NCI-H1436 treated with DMSO at 0.1 percent for 48 hours (cell line): Measurements from ENCODE around the gene LRRC8B.
"Not testable (repeated sequence)": the region's sequence is repeated elsewhere in the genome, so short reads cannot be mapped to it uniquely, and the experiment has no call there.

Source experiments
- DNase-seq: peaks from one replicate; lab custom pipeline; 2025; lab: John Stamatoyannopoulos, UW

LRRC8B gene

DNA sequence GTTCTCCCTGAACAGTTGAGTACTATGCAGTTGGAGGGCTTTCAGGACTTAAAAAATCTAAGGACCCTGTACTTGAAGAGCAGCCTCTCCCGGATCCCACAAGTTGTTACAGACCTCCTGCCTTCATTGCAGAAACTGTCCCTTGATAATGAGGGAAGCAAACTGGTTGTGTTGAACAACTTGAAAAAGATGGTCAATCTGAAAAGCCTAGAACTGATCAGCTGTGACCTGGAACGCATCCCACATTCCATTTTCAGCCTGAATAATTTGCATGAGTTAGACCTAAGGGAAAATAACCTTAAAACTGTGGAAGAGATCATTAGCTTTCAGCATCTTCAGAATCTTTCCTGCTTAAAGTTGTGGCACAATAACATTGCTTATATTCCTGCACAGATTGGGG lies 59.6 kb downstream of the LRRC8B start:
- DNase-seq: no peak

- no peak for DNase-seq
These were observed 60.2 kb downstream of the LRRC8B start for GRCh38 chr1:89584781-89585180.

GRCh38 chr1:89587729-89588161 lies 63.1 kb downstream of the LRRC8B start:
- DNase-seq: no peak

DNA sequence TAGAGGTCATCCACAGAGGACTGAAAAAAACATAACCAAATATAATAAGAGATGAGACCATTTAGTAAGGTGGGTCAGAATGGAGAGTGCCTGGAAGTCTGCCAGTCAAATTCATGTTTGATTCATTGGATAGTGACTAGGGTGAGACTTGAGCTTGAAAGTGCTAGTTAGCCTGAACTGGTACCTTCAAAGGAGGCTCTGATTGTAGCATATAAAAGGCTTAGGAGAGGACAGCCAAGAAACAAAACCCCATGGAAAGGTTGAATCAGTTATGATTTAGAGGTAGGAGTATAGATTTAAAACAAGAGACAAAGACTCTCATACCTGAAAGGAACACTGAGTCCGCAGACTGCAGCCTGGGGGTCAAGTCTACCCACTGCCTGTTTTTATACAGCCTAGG lies 63.9 kb downstream of the LRRC8B start:
- no peak for DNase-seq

GRCh38 chr1:89589515-89589914 lies 64.9 kb downstream of the LRRC8B start:
- no peak for DNase-seq

DNA sequence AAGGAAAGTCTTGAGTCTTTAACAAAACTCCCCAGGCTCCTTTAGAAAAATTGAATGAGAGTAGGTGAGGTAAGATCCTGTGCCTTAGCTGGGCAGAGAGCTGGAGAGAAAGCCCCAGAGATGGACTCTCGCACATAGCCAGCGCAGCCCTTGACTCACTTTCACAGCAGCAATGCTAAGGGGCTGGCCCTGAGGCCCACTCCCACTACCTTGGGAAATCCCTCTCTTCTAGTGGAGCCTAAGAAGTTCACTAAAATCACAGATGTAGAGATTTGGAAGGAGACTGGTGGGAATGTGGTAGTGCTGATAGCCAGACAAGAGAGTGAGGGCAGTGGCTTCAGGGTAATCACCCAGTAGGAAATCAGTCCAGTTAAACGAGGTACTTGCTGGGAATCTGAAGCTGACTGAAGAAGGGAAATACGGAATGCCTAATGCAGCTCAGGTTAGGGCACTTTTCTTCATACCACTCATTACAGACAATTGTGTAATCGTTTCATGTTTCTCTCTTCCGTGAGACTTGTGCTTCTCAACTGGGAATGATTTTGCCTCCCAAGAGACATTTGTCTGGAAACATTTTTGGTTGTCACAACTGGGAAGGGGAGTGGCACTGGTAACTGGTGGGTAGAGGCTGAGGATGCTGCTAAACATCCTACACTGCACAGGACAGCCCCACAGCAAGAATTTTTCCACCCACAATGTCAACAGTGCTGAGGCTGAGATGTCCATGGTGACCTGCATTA lies 65.9 kb downstream of the LRRC8B start:
- DNase-seq: no peak

DNA sequence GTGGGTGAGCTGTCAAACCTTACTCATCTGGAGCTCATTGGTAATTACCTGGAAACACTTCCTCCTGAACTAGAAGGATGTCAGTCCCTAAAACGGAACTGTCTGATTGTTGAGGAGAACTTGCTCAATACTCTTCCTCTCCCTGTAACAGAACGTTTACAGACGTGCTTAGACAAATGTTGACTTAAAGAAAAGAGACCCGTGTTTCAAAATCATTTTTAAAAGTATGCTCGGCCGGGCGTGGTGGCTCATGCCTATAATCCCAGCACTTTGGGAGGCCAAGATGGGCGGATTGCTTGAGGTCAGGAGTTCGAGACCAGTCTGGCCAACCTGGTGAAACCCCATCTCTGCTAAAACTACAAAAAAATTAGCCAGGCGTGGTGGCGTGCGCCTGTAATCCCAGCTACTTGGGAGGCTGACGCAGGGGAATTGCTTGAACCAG lies 68.3 kb downstream of the LRRC8B start:
- not testable (repeated sequence) for DNase-seq

- DNase-seq: no peak
These were observed 69.6 kb downstream of the LRRC8B start for GRCh38 chr1:89594096-89594740.

GRCh38 chr1:89596698-89597097 lies 72.1 kb downstream of the LRRC8B start:
- DNase-seq: no peak

- DNase-seq: peak; percentile 6
These were observed 74.1 kb downstream of the LRRC8B start for GRCh38 chr1:89598450-89599331.

DNA sequence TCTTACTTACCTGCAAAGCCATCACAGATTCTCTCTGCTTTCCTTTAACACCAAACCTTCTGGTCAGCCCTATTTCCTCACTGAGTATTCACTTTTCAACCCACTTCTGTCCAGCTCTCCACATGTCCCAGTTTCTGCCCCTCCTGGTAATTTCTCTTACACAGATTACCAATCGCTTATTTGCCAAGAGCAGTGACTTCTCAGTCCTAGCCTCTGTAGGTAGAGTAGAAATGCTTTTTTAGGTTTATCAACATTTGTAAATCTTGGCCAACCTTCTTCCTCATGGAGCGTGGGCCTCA lies 74.7 kb downstream of the LRRC8B start:
- DNase-seq: no peak

DNA sequence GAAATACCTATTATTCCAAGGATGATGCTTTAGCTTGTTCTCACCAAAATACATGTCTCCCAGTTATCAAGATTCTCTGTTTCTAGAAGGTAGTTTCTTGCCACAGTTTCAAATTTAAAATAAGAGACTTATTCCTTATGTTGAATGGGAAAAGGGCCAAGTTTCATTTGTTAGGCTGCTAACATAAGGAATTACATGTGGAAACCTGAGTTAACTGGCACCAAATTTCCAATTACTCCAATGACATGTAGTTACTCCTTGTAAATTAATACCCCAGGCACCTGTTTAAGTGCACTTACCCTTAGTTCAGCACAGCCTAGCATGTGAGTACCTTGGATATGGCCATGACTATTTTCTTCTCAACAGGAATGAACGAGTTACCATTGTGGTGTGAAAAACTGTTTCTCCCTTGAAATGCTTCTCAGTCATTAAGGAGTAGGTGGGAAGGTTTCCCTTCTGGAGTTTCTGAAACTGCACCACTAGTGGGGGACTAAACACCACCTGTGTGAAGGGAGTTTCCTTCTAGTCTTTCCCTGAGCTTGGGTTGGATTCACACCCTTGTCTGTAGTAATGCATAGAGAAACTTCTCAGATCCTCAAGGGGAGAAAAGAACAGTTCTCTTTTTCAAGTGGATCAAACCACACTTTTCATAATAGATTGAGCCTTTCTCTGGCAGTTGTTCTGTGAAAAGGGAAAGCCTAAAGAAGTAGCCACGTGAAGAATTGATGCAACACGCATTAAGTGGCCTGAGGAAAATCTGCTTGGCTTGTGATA lies 76.0 kb downstream of the LRRC8B start:
- no peak for DNase-seq

- no peak for DNase-seq
These were observed 78.3 kb downstream of the LRRC8B start for GRCh38 chr1:89602871-89603404.

DNA sequence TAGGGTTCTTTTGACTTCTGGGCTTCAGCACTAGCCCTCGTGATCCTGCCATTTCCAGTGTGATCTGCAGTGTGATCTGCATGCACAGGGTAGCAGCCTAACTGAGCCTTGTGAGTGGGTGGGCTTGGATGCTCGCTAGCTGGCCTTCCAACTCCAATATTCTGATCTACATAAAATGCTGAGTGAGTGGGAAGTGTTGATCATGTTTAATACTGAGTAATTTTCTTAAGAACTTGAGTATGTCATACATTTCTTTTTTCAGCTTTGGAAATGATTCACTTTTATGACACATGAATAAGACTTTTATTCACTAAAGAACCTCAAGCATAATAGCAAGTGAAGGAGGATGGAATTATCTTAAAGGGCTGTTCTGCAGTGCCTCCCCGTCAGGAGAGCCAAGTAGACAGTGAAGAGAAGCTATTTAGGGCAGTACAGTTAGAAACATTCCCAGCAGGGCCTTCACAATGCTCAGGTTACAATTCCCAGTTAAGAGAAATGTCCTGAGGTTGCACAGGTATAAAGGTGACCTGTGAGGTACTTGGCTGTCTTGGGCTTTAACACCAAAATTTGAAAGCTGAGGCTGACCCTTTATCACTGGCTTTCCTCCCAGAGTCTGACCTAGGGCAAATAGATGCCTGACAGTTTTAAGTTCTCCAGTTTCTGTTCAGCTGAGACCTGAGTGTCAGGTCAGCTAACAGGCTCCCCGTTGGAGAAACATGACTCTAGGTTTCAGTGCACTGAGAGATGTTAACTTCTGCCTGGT lies 79.2 kb downstream of the LRRC8B start:
- DNase-seq: no peak

GRCh38 chr1:89604414-89604735 lies 79.7 kb downstream of the LRRC8B start:
- DNase-seq: no peak

DNA sequence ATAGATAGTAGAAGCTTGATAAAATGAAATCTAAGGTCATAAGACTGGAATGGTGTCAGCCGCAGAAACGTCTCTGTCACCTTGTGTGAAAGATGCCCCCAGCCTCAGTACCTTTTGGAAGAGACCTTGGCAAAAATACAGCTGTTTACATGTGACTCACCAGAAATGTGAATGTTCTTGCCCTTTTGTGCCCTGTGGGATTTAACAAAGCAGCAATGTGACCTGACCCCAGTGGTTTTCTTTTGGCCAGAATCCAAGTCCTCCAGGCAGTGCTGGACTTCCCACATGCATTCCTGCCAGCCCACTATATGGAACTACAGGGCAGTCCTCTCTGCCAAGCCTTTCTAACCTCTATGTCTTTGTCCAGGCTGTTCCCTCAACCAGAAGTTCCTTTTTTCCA lies 81.1 kb downstream of the LRRC8B start:
- no peak for DNase-seq

GRCh38 chr1:89606227-89606980 lies 81.8 kb downstream of the LRRC8B start:
- DNase-seq: no peak

DNA sequence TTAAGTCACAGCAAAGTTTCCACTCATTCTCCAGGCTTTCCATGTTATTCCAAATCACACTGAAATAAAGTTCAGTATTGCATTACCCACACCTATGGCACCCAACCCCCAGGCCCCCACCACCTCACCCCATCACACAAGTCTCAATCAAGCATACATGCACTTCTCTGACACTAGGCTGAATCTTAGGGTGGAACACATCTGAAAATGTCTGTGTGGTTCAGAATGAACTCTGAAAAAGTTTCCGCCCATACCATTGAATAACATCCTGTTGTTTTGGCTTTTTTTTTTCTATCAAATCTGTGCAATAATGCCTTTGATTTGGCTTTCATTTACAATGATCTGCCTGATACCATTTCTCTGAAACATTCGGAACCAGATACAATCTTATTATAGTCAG lies 82.5 kb downstream of the LRRC8B start:
- no peak for DNase-seq

GRCh38 chr1:89607586-89608318 lies 83.1 kb downstream of the LRRC8B start:
- no peak for DNase-seq
